IPS-15b (cell line): ENCODE results near the gene DNAAF5.

Source experiments
- H3K27me3 ChIP-seq: one replicate; pipeline ENCODE4 v1.6.1; 2013; ENCODE audit warnings: low read length; ENCODE audit not compliant: control insufficient read depth, insufficient read depth
- H3K36me3 ChIP-seq: one replicate; pipeline ENCODE4 v1.6.1; 2013; ENCODE audit warnings: low read length; ENCODE audit not compliant: control insufficient read depth, insufficient read depth
- H3K4me1 ChIP-seq: one replicate; pipeline ENCODE4 v1.6.1; 2013; ENCODE audit warnings: mild to moderate bottlenecking, low read length; ENCODE audit not compliant: control insufficient read depth, insufficient read depth
- H3K4me3 ChIP-seq: one replicate; pipeline ENCODE4 v1.5.1; 2013; ENCODE audit warnings: low read depth, low read length
- H3K9ac ChIP-seq: one replicate; pipeline ENCODE4 v1.6.1; 2013; ENCODE audit warnings: low read depth, mild to moderate bottlenecking, low read length
- H3K9me3 ChIP-seq: one replicate; pipeline ENCODE4 v1.6.1; 2013; ENCODE audit warnings: mild to moderate bottlenecking, low read length; ENCODE audit not compliant: control insufficient read depth, insufficient read depth

DNAAF5 gene

GRCh38 chr7:765383-765782 is 38.9 kb downstream of the DNAAF5 start:
- H3K4me3 ChIP-seq, result no peak overlapping the region
- H3K27me3 ChIP-seq, result no peaks in the 10 kb centered on the region
- no peaks in the 10 kb centered on the region for H3K4me1 ChIP-seq
- H3K9ac ChIP-seq, result no peak overlapping the region
- H3K36me3 ChIP-seq, result peaks cover 35% of the 10 kb centered on the region
- H3K9me3 ChIP-seq, result no peaks in the 10 kb centered on the region

- H3K27me3 ChIP-seq, result no peaks in the 10 kb centered on the region
- H3K4me1 ChIP-seq, result no peaks in the 10 kb centered on the region
- peaks cover 20% of the 10 kb centered on the region for H3K36me3 ChIP-seq
- H3K4me3 ChIP-seq, result no peak overlapping the region
- no peaks in the 10 kb centered on the region for H3K9me3 ChIP-seq
- no peak overlapping the region for H3K9ac ChIP-seq
Observed at GRCh38 chr7:767580-767940, 41.1 kb downstream of the DNAAF5 start.

- H3K4me3 ChIP-seq, result no peak overlapping the region
- no peaks in the 10 kb centered on the region for H3K27me3 ChIP-seq
- no peaks in the 10 kb centered on the region for H3K9me3 ChIP-seq
- no peak overlapping the region for H3K9ac ChIP-seq
- H3K36me3 ChIP-seq, result peaks cover 26% of the 10 kb centered on the region
- no peaks in the 10 kb centered on the region for H3K4me1 ChIP-seq
Observed at GRCh38 chr7:767941-768731, 41.6 kb downstream of the DNAAF5 start.

GRCh38 chr7:768881-769504 is 42.5 kb downstream of the DNAAF5 start:
- H3K9ac ChIP-seq, result no peak overlapping the region
- no peaks in the 10 kb centered on the region for H3K9me3 ChIP-seq
- H3K36me3 ChIP-seq, result peaks cover 24% of the 10 kb centered on the region
- H3K4me1 ChIP-seq, result no peaks in the 10 kb centered on the region
- H3K4me3 ChIP-seq, result no peak overlapping the region
- H3K27me3 ChIP-seq, result no peaks in the 10 kb centered on the region

- Histone ChIP-seq H3K9ac (no peak overlapping the region), H3K9me3 (no peaks in the 10 kb centered on the region), H3K4me1 (no peaks in the 10 kb centered on the region), H3K36me3 (peaks cover 29% of the 10 kb centered on the region), H3K4me3 (no peak overlapping the region), H3K27me3 (no peaks in the 10 kb centered on the region)
Observed at GRCh38 chr7:770336-770735, 43.8 kb downstream of the DNAAF5 start.

GRCh38 chr7:770741-771166 is 44.3 kb downstream of the DNAAF5 start:
- no peaks in the 10 kb centered on the region for H3K4me1 ChIP-seq
- no peaks in the 10 kb centered on the region for H3K9me3 ChIP-seq
- peaks cover 31% of the 10 kb centered on the region for H3K36me3 ChIP-seq
- H3K4me3 ChIP-seq, result no peak overlapping the region
- no peak overlapping the region for H3K9ac ChIP-seq
- no peaks in the 10 kb centered on the region for H3K27me3 ChIP-seq

- Histone ChIP-seq H3K9ac (no peak overlapping the region), H3K4me1 (no peaks in the 10 kb centered on the region), H3K27me3 (no peaks in the 10 kb centered on the region), H3K9me3 (no peaks in the 10 kb centered on the region), H3K36me3 (peaks cover 35% of the 10 kb centered on the region), H3K4me3 (no peak overlapping the region)
Observed at GRCh38 chr7:771234-772004, 44.9 kb downstream of the DNAAF5 start.

- H3K4me1 ChIP-seq, result no peaks in the 10 kb centered on the region
- H3K9ac ChIP-seq, result no peak overlapping the region
- H3K27me3 ChIP-seq, result no peaks in the 10 kb centered on the region
- no peaks in the 10 kb centered on the region for H3K9me3 ChIP-seq
- peaks cover 38% of the 10 kb centered on the region for H3K36me3 ChIP-seq
- no peak overlapping the region for H3K4me3 ChIP-seq
Observed at GRCh38 chr7:772005-772294, 45.5 kb downstream of the DNAAF5 start.

GRCh38 chr7:772392-772791 is 45.9 kb downstream of the DNAAF5 start:
- peaks cover 40% of the 10 kb centered on the region for H3K36me3 ChIP-seq
- H3K9me3 ChIP-seq, result no peaks in the 10 kb centered on the region
- no peaks in the 10 kb centered on the region for H3K27me3 ChIP-seq
- no peak overlapping the region for H3K9ac ChIP-seq
- H3K4me3 ChIP-seq, result no peak overlapping the region
- no peaks in the 10 kb centered on the region for H3K4me1 ChIP-seq

- Histone ChIP-seq H3K4me1 (no peaks in the 10 kb centered on the region), H3K9ac (no peak overlapping the region), H3K36me3 (peaks cover 35% of the 10 kb centered on the region), H3K27me3 (no peaks in the 10 kb centered on the region), H3K4me3 (no peak overlapping the region), H3K9me3 (no peaks in the 10 kb centered on the region)
Observed at GRCh38 chr7:772861-773621, 46.5 kb downstream of the DNAAF5 start.

GRCh38 chr7:773622-773915 is 47.1 kb downstream of the DNAAF5 start:
- Histone ChIP-seq H3K9me3 (no peaks in the 10 kb centered on the region), H3K27me3 (no peaks in the 10 kb centered on the region), H3K4me3 (no peak overlapping the region), H3K36me3 (peaks cover 39% of the 10 kb centered on the region), H3K9ac (no peak overlapping the region), H3K4me1 (no peaks in the 10 kb centered on the region)
